Stimulated activated CD4-positive, alpha-beta T cell treated with anti-CD3 and anti-CD28 coated beads, Interleukin-1b, Interleukin-23, amount 100 ng/mL, for 48 hours (primary cell): Measurements from ENCODE around the gene PPP6R3.

Experiments
- DNase-seq: peaks from one replicate; pipeline ENCODE4 v3.0.0-alpha.2; 2020

PPP6R3 gene

GRCh38 chr11:68570691-68571090 lies 110.1 kb downstream of the PPP6R3 start:
- DNase-seq, result no peak

- DNase-seq, result no peak
These were observed 113.8 kb downstream of the PPP6R3 start for GRCh38 chr11:68574308-68574707.

- DNase-seq, result no peak
These were observed 114.6 kb downstream of the PPP6R3 start for GRCh38 chr11:68575025-68575665.

GRCh38 chr11:68579455-68579854 lies 118.9 kb downstream of the PPP6R3 start:
- DNase-seq, result no peak

GRCh38 chr11:68581439-68581838 lies 120.9 kb downstream of the PPP6R3 start:
- no peak for DNase-seq

DNA sequence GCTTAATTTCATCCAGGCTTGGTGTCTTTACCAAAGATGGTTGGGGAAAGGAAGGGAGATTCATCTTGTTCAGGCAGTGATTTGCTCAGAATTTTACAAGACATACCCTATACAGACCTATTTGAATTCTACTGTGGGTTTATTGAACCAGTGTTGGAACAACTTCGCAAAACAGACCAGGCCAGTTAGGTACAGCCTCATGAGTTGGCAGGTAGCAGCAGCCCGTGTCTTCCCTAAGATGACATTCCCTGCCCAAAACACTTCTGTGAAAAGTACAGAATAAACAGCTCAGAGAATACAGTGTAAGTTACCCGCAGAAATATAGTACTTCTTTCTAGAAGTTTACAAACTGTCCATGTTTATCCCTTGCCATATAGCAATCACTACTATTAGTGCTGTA lies 121.3 kb downstream of the PPP6R3 start:
- DNase-seq, result no peak

DNA sequence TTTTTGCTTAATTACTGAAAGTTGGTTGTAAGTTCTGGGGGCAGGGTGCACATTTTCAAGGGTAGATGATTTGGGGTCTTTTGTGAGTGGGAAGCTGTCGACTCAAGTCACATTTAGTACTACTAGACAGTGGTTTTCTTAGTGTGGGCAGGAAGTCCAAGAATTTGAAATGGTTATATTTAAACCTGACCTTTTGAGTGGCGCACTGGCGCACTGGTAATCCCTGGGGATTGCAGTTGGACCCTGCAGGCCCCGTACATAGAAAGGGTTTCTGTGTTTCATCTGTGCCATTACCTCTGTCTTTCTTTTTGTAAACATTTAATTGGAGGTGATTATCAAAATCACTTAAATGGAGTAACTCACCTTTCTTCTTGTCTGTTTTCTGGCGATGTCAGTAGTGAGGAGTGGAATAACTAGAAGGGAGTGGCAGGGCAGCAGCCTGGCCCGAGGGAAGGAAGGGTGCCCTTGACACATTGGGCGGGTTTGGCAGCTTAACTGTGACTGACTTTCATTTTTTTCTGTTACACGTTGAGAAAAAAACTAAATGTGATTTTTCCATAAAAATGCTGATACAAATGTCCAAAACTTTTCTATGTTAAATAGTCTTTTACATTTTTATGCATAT lies 122.0 kb downstream of the PPP6R3 start:
- DNase-seq, result no peak

DNA sequence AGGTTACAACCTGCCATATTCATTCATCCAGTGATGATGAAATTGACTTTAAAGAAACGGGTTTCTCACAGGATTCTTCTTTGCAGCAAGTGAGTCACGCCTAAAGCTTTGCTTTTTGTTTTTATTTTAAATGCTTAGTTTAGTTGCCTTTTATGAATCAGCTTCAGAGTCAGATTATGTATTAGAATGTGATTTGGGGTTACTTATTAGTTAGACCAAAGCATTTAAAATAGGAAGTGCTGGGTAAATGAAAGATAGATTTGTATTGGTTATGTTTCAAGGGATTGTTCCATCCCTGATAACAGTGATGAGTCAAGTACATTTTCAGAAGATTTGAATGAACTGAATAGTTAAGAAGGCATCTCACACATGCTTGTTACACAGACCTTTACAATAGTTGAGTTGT lies 122.5 kb downstream of the PPP6R3 start:
- DNase-seq, result no peak

DNA sequence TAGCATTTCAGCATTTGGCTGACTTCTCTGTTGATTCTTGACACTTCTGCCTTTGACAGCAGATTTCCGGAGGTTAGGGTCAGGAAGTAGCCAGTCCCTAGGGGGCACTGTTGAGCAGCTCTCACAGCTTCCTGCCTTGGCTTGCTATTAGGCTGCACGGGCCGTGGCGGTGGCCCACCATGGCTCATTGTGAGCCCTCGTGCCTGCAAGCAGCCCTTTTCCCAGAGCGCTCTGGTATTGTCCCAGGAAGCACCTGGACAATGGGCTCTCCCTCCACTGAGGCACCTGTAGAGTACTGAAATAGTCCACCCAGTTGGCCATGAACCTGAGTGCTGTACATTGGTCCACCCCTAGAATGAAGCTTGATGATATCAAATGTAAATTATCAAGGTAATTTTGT lies 123.5 kb downstream of the PPP6R3 start:
- DNase-seq, result peak; percentile 44

GRCh38 chr11:68584991-68585524 lies 124.5 kb downstream of the PPP6R3 start:
- no peak for DNase-seq

DNA sequence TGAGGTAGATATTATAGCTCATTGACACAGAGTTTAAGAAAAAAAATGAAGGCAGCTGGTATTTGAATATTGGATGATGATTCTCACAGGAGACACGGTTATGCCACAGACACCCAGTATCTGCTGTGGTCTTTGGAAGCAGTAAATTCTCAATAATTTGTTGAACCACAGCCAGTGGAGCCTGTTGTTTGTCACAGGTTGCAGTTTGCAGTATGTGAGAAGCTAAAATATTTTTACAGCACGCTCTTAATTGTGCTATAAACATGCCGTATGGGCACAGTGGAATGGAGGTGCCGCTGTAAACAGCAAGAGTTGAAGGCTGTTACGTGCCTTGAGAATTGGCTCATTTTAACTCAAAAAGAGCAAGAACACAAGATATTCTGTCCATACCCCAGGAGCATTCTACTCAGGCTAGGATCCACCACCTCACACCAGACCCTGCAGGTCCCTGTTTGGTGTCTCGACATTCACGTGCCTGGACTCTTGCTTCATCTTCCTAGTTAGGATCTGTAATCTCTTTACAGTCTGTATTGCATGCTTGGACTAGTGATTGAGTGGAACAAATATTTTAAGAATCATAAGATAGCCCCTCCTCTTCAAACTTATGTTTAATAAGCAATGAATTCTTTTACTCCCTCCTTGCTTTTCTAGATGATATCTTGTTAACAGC lies 129.1 kb downstream of the PPP6R3 start:
- no peak for DNase-seq

DNA sequence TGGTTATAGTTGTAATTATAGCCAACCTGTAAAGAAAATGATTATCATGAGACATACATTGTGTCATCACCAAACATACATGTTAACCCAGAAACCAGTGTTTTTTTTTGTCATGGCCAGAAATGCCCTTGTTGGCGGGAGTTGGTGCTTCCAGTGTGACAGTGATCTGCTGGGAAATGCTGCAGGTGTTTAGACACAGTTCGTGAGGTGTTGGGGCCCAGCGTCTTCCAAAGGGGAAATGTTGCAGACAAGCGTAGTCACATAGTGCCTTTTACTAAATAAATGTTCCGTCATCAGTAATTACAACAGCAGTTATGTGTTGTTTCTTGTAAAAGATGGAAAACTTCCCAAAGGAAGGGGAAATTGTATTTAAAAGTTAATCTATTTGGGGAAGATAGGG lies 131.2 kb downstream of the PPP6R3 start:
- no peak for DNase-seq

- no peak for DNase-seq
These were observed 132.9 kb downstream of the PPP6R3 start for GRCh38 chr11:68593441-68593840.

- DNase-seq, result no peak
These were observed 133.6 kb downstream of the PPP6R3 start for GRCh38 chr11:68594123-68594522.

- no peak for DNase-seq
These were observed 135.7 kb downstream of the PPP6R3 start for GRCh38 chr11:68596231-68596630.

GRCh38 chr11:68598816-68599653 lies 138.5 kb downstream of the PPP6R3 start:
- no peak for DNase-seq

GRCh38 chr11:68601147-68601546 lies 140.6 kb downstream of the PPP6R3 start:
- DNase-seq, result no peak

DNA sequence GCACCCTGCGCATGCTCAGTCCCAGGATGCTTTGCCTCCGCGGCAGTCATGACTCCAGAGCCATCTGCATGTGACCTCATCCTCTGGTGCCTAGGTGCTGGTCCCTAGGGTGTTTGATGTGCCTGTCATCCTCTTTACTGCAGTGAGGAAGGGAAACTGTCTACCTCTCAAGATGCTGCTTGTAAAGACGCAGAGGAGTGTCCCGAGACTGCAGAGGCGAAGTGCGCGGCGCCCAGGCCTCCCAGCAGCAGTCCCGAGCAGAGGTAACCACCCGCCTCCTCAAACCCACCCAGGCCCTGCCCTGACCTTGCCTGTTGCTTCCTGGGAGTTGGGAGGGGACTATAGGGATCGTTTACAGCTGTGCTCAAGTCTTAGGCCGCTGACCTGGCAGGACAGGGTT lies 149.2 kb downstream of the PPP6R3 start:
- no peak for DNase-seq

GRCh38 chr11:68610452-68611116 lies 150.0 kb downstream of the PPP6R3 start:
- no peak for DNase-seq

DNA sequence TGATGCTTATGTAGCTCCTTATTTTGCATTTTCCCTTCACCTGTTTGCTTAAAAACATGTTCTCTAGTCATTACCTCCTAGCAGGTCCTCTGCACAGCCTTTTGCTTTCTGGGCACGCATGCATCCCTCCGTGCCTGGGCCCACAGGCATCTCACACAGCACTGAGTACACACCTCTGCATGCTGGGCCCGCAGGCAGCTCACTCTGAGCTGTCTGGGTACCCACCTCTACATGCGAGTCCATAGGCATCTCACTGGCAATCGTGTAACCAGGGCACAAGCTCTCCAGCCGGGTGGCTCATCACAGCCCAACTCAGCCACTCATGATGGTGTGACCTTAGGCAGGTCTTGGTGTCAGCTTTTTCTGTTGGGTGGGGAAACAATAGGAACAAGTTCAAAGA lies 155.1 kb downstream of the PPP6R3 start:
- DNase-seq, result no peak

DNA sequence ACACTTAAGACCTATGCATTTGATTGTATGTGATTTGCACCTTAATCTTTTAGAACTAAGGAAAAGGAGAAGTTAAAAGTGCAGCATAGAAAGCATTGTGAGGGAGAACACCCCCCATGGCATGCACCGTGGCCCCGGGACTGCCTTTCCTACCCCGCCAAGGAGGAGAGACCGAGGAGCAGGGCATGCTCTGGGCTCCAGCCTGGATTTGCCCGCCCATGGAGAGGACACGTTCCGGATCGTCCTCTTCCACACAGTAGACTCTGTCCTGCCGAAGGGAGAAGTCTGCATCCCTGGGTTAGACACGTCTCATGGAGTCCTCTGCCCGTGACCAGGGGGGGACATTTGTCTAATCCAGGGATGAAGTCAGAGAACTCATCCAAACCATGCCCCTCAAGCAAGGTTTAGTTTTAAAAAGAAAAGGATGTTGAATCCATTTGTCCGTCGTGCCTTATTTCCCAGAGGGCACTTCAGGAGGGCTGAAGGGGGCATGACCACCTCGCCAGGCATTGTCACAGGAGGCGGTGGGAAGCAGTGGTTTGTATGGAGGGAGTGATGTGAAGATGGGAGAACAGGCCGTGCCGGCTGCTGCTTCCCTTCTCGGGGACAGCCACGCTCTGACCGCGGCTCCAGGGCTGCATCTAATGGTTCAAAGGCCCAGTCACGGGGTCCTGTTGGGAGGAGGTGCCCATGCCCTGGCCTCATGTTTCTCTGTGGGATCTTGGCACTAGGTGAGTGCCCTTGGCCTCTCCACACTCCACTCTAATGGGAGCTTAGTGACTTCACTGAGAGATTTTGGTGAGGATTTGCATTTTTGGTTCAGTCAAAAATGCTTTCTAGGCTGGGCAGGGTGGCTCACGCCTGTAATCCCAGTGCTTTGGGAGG lies 157.6 kb downstream of the PPP6R3 start:
- no peak for DNase-seq

GRCh38 chr11:68621826-68622225 lies 161.3 kb downstream of the PPP6R3 start:
- no peak for DNase-seq
